ENCODE data around the gene RPL26.

DNA sequence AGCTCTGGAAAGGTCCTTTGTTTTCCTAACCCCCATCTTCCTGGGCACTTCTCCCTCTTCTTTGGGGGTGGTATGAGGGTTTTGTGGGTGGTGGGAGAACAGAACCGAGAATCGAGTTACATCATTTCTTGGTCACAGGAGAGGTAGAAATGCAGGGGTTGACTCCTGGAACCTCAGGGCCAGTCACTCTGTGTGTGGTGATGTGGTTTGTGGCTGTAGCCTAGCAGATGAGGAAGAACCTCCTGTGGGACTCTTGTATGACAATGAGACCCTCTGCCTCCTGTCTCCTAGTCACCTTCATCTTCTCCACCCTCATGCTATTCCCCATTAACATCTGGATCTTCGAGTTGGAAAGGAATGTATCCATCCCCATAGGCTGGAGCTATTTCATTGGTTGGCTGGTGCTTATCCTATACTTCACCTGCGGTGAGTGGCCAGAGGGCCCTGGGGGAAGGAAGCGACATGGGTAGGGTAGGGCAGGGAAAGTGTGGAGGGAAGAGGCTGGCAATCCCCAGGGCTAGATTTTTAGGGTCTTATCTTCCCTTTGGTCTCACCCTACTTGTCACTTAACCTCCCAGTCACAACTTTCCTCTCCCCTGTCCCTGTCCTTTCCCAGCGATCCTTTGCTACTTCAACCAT is 37.8 kb downstream of the RPL26 start:
- TF ChIP-seq, protein P1, sequence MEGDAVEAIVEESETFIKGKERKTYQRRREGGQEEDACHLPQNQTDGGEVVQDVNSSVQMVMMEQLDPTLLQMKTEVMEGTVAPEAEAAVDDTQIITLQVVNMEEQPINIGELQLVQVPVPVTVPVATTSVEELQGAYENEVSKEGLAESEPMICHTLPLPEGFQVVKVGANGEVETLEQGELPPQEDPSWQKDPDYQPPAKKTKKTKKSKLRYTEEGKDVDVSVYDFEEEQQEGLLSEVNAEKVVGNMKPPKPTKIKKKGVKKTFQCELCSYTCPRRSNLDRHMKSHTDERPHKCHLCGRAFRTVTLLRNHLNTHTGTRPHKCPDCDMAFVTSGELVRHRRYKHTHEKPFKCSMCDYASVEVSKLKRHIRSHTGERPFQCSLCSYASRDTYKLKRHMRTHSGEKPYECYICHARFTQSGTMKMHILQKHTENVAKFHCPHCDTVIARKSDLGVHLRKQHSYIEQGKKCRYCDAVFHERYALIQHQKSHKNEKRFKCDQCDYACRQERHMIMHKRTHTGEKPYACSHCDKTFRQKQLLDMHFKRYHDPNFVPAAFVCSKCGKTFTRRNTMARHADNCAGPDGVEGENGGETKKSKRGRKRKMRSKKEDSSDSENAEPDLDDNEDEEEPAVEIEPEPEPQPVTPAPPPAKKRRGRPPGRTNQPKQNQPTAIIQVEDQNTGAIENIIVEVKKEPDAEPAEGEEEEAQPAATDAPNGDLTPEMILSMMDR (IDR thresholded peaks at IDR 0.05; ENCODE audit: low read length) = no peak
- TF ChIP-seq EZH2phosphoT487 (IDR thresholded peaks at IDR 0.05; ENCODE audit: low read length) = no peak
